ENCODE results near the gene WIPI1. TPM values are rescaled to one million over a fixed set of nuclear protein-coding genes. Genes with fewer than 3 reads are reported as not detected.

WIPI1 gene
- total RNA-seq, 1 donor from 2014 or later, result 37.3 TPM

DNA sequence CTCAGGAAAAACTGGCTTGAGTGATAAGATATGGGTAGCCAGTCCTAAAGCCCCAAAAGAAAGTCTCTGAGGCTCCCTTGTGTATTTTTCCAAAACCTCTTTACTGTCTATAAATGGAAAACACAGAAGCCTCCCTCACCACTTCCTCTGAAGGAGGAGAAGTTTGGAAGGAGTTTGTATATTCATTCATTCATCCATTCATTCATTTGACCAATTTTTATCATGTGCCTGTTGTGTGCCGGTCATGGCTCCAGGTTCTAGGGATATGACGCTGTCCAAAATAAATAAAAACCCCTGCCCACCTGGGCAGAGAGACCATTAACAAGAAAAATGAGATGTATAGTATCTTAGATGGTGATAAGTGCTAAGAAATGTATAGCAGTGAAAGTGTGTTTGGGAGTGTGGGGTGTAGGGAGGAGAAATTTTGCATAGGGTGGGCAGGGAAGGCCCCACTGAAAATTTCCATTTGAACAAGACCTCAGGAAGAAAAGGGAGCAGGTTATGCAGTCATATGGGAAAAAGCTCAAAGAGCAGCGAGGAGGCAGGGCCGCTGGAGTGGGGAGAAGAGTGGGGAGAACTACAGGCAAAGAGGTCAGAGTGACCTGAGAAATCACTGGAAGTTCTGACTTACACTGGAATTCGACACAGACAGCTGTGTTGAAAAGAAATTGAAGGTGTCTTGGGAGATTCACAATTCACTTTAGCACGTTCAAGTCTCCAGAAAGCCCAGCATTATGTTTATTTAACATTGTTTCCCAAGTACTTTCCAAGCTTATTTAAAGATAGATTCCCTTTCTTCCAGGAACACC, 6.1 kb upstream of the WIPI1 start:
- H3K4me3 ChIP-seq, result no peak overlapping the region
- TF ChIP-seq, protein P1, sequence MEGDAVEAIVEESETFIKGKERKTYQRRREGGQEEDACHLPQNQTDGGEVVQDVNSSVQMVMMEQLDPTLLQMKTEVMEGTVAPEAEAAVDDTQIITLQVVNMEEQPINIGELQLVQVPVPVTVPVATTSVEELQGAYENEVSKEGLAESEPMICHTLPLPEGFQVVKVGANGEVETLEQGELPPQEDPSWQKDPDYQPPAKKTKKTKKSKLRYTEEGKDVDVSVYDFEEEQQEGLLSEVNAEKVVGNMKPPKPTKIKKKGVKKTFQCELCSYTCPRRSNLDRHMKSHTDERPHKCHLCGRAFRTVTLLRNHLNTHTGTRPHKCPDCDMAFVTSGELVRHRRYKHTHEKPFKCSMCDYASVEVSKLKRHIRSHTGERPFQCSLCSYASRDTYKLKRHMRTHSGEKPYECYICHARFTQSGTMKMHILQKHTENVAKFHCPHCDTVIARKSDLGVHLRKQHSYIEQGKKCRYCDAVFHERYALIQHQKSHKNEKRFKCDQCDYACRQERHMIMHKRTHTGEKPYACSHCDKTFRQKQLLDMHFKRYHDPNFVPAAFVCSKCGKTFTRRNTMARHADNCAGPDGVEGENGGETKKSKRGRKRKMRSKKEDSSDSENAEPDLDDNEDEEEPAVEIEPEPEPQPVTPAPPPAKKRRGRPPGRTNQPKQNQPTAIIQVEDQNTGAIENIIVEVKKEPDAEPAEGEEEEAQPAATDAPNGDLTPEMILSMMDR (IDR thresholded peaks at IDR 0.05), result no peak
- TF ChIP-seq POLR2AphosphoS5 (IDR thresholded peaks at IDR 0.05; ENCODE audit: insufficient read depth in 1 of 2, low read depth in 1 of 2), result no peak
- no peak for TF ChIP-seq POLR2A (IDR thresholded peaks at IDR 0.05)
- H3K4me1 ChIP-seq, result peaks cover 8% of the 10 kb centered on the region
- H3K9me3 ChIP-seq, result no peaks in the 10 kb centered on the region
- intact Hi-C loops (cut with DNase I), result loop anchor here (2.0 to 10.0 kb wide), 2 partner anchors 201 to 289 kb away; no protein-coding TSS in a partner anchor
- H3K36me3 ChIP-seq, result no peaks in the 10 kb centered on the region
- H3K27ac ChIP-seq, result peak overlapping the region; percentile 16
- no peak for DNase-seq (ENCODE audit: extremely low spot score in 2 of 2)
- no peaks in the 10 kb centered on the region for H3K27me3 ChIP-seq

DNA sequence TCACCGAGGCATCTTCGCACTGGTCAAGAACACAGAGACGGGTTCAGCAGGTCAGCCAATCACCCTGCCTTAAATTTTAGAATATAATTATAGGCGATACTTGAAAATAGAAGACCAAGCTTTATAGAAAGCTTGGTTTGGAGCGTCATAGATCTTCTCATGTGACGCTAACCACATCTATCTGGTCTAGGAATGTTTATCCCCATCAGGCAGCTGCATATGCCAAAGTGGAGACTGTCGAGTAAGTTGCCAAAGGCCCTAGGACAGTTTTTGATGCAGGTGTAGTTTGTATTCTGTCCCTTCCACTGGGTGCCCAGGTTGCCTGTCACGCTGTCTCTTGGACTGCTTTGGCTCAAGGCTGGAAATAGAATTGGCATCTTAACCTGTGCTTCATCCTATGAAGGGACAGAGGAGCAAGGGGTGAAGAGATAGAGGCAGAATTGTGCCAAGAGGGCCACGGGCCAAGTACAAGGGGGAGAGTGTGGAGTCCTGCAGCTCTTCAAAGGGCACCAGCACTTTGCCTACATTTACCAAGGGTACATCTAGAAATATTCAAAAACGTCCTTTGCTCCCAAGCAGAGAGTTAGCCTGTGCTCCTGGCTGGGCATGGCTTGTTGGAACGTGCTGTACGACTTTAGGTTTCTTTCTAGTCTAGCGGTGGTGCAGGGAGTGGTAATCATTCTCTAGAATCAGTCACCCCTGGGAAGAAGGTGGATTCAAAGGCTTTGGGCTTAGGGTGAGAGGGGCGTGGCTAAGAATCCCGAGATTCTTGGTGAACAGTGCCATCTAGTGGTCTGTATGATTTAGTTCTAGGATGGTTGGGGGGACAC, 5.3 kb upstream of the WIPI1 start:
- no peak overlapping the region for H3K27ac ChIP-seq
- intact Hi-C loops (cut with DNase I), result loop anchor here (2.0 to 10.0 kb wide), 2 partner anchors 200 to 288 kb away; no protein-coding TSS in a partner anchor

DNA sequence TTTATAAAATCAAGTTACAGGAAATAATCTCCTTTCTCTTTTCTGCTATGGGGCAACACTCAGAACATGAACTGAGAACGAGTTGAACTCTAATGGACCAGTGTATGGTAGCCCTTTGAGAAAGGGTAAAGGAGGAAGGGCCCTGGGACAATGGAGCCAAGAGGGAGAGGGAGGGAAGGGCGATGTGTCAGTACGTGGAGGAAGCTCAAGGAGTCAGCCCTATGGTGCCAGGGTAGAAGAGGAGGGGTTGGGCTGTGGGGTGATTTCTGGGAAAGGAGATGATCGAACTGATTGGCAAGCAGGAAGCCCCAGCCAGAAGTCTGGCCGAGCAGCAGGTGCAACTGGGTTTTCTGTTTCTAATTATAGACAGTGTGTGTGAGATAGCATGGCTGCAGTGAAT, 4.3 kb upstream of the WIPI1 start:
- TF ChIP-seq, protein P1 (IDR thresholded peaks at IDR 0.05), result no peak
- TF ChIP-seq POLR2A (IDR thresholded peaks at IDR 0.05), result no peak
- TF ChIP-seq POLR2AphosphoS5 (IDR thresholded peaks at IDR 0.05; ENCODE audit: insufficient read depth in 1 of 2, low read depth in 1 of 2), result no peak
- intact Hi-C loops (cut with DNase I), result loop anchor here (10.0 kb wide), 1 partner anchor 287 kb away; no protein-coding TSS in a partner anchor
- Histone ChIP-seq H3K36me3 (no peaks in the 10 kb centered on the region), H3K4me3 (no peak overlapping the region), H3K9me3 (no peaks in the 10 kb centered on the region), H3K27me3 (no peaks in the 10 kb centered on the region), H3K4me1 (peaks cover 17% of the 10 kb centered on the region), H3K27ac (no peak overlapping the region)
- no peak for DNase-seq (ENCODE audit: extremely low spot score in 2 of 2)

More for the DNA sequence above, 5.3 kb upstream of the WIPI1 start:
- DNase-seq (ENCODE audit: extremely low spot score in 2 of 2), result no peak
- Histone ChIP-seq H3K36me3 (no peaks in the 10 kb centered on the region), H3K4me1 (peaks cover 12% of the 10 kb centered on the region), H3K4me3 (no peak overlapping the region), H3K27me3 (no peaks in the 10 kb centered on the region), H3K9me3 (no peaks in the 10 kb centered on the region)
- TF ChIP-seq, protein P1 (IDR thresholded peaks at IDR 0.05), result peak; percentile 63 to 84 (median 72)
- no peak for TF ChIP-seq POLR2A (IDR thresholded peaks at IDR 0.05)
- TF ChIP-seq POLR2AphosphoS5 (IDR thresholded peaks at IDR 0.05; ENCODE audit: insufficient read depth in 1 of 2, low read depth in 1 of 2), result peak in 1 of 2 donors; percentile 81

DNA sequence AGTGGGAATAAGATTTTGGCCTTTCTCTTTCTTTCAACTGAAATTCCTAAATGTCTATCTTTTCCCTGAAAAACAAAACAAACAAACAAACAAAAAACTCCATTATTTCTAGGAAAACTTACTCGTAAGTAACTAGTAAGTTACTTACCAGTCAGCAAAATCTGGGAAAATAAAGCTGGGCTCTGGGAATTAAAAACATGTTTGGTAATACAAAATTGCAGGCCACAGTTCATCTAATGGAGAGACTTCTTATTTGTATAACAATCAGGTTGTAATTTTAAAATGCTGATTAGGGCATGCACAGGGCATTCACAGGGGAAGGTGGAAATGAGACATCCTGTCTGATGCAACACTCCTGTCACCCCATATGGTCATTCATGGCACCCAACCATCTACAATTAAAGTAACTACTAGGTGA, 3.8 kb upstream of the WIPI1 start:
- Histone ChIP-seq H3K9me3 (no peaks in the 10 kb centered on the region), H3K27ac (no peak overlapping the region), H3K27me3 (no peaks in the 10 kb centered on the region), H3K36me3 (no peaks in the 10 kb centered on the region), H3K4me3 (no peak overlapping the region), H3K4me1 (peaks cover 22% of the 10 kb centered on the region)
- intact Hi-C loops (cut with DNase I), result loop anchor here (10.0 kb wide), 1 partner anchor 286 kb away; no protein-coding TSS in a partner anchor
- DNase-seq (ENCODE audit: extremely low spot score in 2 of 2), result no peak
- TF ChIP-seq POLR2A (IDR thresholded peaks at IDR 0.05) (no peak), POLR2AphosphoS5 (IDR thresholded peaks at IDR 0.05; ENCODE audit: insufficient read depth in 1 of 2, low read depth in 1 of 2) (no peak)
- TF ChIP-seq, protein P1 (IDR thresholded peaks at IDR 0.05), result no peak
